AG04450 (cell line): ENCODE data around the gene KLRG1. TPM values are rescaled to one million over a fixed set of nuclear protein-coding genes. Genes with fewer than 3 reads are reported as not detected.

Source experiments
- CTCF ChIA-PET: fragments of 300-600, 350-600 bp; formaldehyde crosslinking; extraction: SDS; loops from one replicate; lab custom pipeline; 2022; ENCODE audit warnings: antibody characterized with exemption, inconsistent platforms; lab: Charles Lee
- POLR2A ChIA-PET: fragments of 350-600 bp; formaldehyde crosslinking; extraction: SDS; loops from one replicate; lab custom pipeline; 2021; ENCODE audit warnings: antibody characterized with exemption, inconsistent platforms; lab: Yijun Ruan, JAX
- DNase-seq: peaks from one replicate; pipeline ENCODE4 v3.0.0-alpha.2; 2011; ENCODE audit warnings: low read depth, low spot score
- H3K27ac ChIP-seq: one replicate; pipeline ENCODE4 v1.5.1; 2012; ENCODE audit warnings: low read depth, low read length, control low read depth
- H3K27me3 ChIP-seq: one replicate; pipeline ENCODE4 v1.6.0; 2012; ENCODE audit warnings: low read length; ENCODE audit not compliant: control insufficient read depth, insufficient read depth
- H3K4me3 ChIP-seq: 2 replicates; pipeline ENCODE4 v1.5.1; 2011; ENCODE audit warnings: mild to moderate bottlenecking, low read depth, low read length, control low read depth
- H3K9me3 ChIP-seq: 2 replicates; pipeline ENCODE4 v1.5.1; 2012; ENCODE audit warnings: low read length; ENCODE audit not compliant: control insufficient read depth, insufficient read depth
- CTCF ChIP-seq: IDR thresholded peaks from 2 replicates; pipeline ENCODE4 v1.5.1; 2011; ENCODE audit warnings: low read depth, low read length, control low read depth, inconsistent platforms
- polyA plus RNA-seq: library from polyadenylated mRNA; depleted of rRNA; stranded (reverse); fragments of >200 nt; gene quantifications from 2 replicates; pipeline ENCODE4 v1.2.3, GENCODE V29; 2011

KLRG1 gene
- polyA plus RNA-seq, 1 experiment: 1.7 TPM

DNA sequence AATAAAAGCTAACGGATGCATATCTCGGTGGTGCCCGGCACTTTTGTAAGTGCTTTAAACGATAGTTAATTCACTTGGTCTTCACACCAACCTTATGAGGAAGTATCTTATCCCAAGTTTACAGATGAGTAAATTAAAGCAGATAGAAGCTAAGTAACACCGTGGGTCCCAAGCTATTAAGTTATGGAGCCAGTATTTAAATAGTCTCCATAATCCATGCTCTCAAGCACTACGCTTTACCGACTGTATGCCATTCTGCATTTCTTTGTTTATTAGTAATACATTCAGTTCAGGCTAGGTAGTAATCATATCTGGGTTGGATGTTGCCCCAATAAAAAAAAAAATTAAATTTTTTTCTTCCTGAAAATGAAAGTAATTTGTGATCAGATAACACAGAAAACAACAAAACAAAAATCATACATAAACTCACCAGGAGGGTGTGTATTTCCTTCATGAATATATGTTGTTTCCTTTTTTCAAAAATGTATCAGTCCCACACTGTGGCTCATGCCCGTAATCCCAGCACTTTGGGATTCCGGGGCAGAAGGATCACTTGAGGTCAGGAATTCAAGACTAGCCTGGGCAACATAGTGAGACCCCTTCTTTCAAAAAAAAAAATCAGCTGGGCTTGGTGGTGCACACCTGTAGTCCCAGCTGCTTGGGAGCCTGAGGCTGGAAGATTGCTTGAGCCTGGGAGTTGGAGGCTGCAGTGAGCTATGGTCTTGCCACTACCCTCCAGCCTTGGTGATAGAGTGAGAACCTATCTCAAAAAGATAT, 38.5 kb upstream of the KLRG1 start:
- DNase-seq: no peak
- Histone ChIP-seq H3K27ac (no peak overlapping the region), H3K9me3 (peaks cover 2% of the 10 kb centered on the region; the same call in 1 of the 2 replicates), H3K27me3 (no peaks in the 10 kb centered on the region), H3K4me3 (peak overlapping the region; percentile 92)
- TF ChIP-seq CTCF: no peak
- POLR2A ChIA-PET: interaction anchor here (0.7 kb wide), 1 partner anchor 396 kb away, joined by 3 read pairs; no protein-coding TSS in a partner anchor
- CTCF ChIA-PET: interaction anchor here (0.8 to 4.3 kb wide), 10 partner anchors 10 to 407 kb away, joined by 3 to 31 read pairs (median 3); no protein-coding TSS in a partner anchor

DNA sequence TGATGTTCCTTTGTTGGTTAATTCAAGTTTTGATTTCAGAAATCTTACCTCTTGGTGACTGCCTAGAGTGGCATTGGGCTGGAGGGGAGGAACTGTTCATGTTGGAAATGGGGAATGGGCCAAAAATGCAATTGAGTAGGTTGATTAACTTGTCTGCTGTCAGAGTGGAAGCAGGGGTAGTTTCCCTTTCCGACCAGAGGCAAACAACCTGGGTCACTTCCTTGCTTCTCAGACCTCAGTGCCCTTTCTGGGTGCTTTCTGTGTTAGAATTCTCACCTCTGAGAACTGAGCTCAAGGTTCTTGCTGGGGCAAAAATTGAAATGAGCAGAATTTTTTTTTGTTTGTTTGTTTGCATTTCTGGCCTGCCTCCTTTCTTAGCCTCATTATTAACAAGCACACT, 37.6 kb upstream of the KLRG1 start:
- no peak for TF ChIP-seq CTCF
- CTCF ChIA-PET: interaction anchor here (1.0 to 4.3 kb wide), 5 partner anchors 62 to 408 kb away, joined by 3 to 31 read pairs (median 19); no protein-coding TSS in a partner anchor

DNA sequence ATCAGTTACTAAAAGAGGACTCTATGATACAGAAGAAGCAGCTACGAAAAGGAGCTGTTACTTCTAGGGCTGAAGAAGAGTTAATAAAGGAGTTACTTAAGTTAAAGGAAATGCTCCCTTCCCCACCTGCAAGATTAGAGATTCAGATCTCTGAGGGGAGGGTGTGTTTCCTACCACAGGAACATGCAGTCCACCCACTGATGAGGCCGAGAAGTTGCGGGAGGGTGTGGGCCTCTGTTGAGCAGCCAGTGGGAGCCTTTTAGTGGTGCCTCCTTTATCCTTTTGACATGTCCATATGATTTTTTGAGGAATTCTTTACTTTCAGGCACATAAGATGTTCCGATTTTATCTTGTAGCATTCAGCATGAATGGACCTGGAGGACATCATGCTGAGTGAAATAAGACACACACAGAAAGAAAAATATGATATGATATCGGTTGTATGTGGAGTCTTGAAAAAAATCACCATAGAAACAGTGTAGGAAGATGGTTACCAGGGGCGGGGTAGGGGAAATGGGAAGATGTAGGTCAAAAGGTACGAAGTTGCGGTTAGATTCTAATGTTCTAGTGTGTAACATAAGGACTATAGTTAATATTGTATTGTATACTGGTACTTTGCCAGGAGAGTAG, 35.5 kb upstream of the KLRG1 start:
- DNase-seq: no peak
- Histone ChIP-seq H3K9me3 (peaks cover 5% of the 10 kb centered on the region; the same call in 1 of the 2 replicates), H3K27ac (no peak overlapping the region), H3K27me3 (no peaks in the 10 kb centered on the region), H3K4me3 (no peak overlapping the region)
- CTCF ChIA-PET: no interaction called here
- POLR2A ChIA-PET: no interaction called here
- no peak for TF ChIP-seq CTCF

More for the DNA sequence above, 37.6 kb upstream of the KLRG1 start:
- POLR2A ChIA-PET: interaction anchor here (0.7 kb wide), 1 partner anchor 395 kb away, joined by 3 read pairs; no protein-coding TSS in a partner anchor
- H3K9me3 ChIP-seq: peaks cover 5% of the 10 kb centered on the region; the same call in 1 of the 2 replicates
- H3K27ac ChIP-seq: no peak overlapping the region
- H3K27me3 ChIP-seq: no peaks in the 10 kb centered on the region
- DNase-seq: no peak
- H3K4me3 ChIP-seq: no peak overlapping the region

DNA sequence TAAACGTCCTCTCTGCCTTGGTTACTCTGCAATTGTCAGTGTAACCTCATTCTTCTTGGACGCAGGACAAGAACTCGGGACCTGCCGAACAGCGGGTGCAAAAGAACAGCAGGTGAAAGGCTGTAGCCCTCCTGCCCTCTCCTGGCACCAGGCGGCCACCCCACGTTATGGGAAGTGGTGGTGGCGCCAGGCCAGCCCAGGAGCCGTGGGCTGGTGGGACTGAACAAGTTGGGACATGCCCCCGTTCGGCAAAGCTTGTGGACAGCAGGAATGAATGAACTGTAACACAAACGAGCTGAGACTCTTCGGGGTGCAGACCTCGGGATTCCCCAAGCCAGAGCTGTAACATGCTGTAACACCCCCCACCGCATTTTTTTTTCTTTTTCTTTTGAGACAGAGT, 33.3 kb upstream of the KLRG1 start:
- ChIA-PET POLR2A (no interaction called here), CTCF (no interaction called here)
- Histone ChIP-seq H3K9me3 (peaks cover 5% of the 10 kb centered on the region; the same call in 1 of the 2 replicates), H3K4me3 (no peak overlapping the region), H3K27me3 (no peaks in the 10 kb centered on the region), H3K27ac (no peak overlapping the region)
- no peak for TF ChIP-seq CTCF
- DNase-seq: no peak
